Natural killer cell (primary cell): ENCODE results near the gene DCTN2. TPM values are rescaled to one million over a fixed set of nuclear protein-coding genes. Genes with fewer than 3 reads are reported as not detected.

Experiments
- ATAC-seq, 3 donors: fragments of 150-1000 bp in 2 of 3; fragments of 200-7000 bp in 1 of 3; cut with Tn5 transposase; 1 replicate in 1 of 3; 2 replicates in 2 of 3; pipeline ENCODE4 v1.10.0; 2021; ENCODE audit warnings: mild to moderate bottlenecking in 2 of 3, moderate library complexity in 2 of 3
- DNase-seq, 2 donors: peaks; one replicate each; pipeline versions ENCODE4 v3.0.0 to v3.0.0-alpha.2; 2013 to 2021; ENCODE audit warnings: mixed read lengths in 1 of 2
- H3K27ac ChIP-seq: one replicate; pipeline ENCODE4 v1.5.1; 2013; ENCODE audit warnings: mild to moderate bottlenecking, low read length
- H3K27me3 ChIP-seq: one replicate; pipeline ENCODE4 v1.6.1; 2013; ENCODE audit warnings: low read length; ENCODE audit not compliant: control insufficient read depth, insufficient read depth
- H3K36me3 ChIP-seq: one replicate; pipeline ENCODE4 v1.6.1; 2013; ENCODE audit warnings: low read length; ENCODE audit not compliant: control insufficient read depth, insufficient read depth
- H3K4me1 ChIP-seq: one replicate; pipeline ENCODE4 v1.6.1; 2013; ENCODE audit warnings: low read length; ENCODE audit not compliant: control insufficient read depth, insufficient read depth
- H3K4me3 ChIP-seq: one replicate; pipeline ENCODE4 v1.5.1; 2013; ENCODE audit warnings: low read length
- H3K9me3 ChIP-seq: one replicate; pipeline ENCODE4 v1.6.1; 2013; ENCODE audit warnings: low read length; ENCODE audit not compliant: control insufficient read depth, insufficient read depth
- H3K27ac Mint-ChIP-seq, 2 donors: one replicate each; pipeline ENCODE4 v1.8.0; 2022; ENCODE audit warnings: mild to moderate bottlenecking in 2 of 2, mixed read lengths in 2 of 2, moderate library complexity in 1 of 2
- H3K27me3 Mint-ChIP-seq, 2 donors: one replicate each; pipeline ENCODE4 v1.8.0; 2022; ENCODE audit warnings: low read depth in 2 of 2, mixed read lengths in 2 of 2
- H3K36me3 Mint-ChIP-seq: one replicate; pipeline ENCODE4 v1.8.0; 2022; ENCODE audit warnings: mixed read lengths
- H3K4me1 Mint-ChIP-seq, 2 donors: one replicate each; pipeline ENCODE4 v1.8.0; 2022; ENCODE audit warnings: mixed read lengths in 2 of 2
- H3K4me3 Mint-ChIP-seq: one replicate; pipeline ENCODE4 v1.8.0; 2022; ENCODE audit warnings: mild to moderate bottlenecking, moderate library complexity, mixed read lengths
- H3K9me3 Mint-ChIP-seq, 2 donors: one replicate each; pipeline ENCODE4 v1.8.0; 2022; ENCODE audit warnings: mixed read lengths in 2 of 2
- WGBS: methylation state at CpG from one replicate; pipeline ENCODE4 v1.1.7; 2013; ENCODE audit warnings: missing lambda C conversion rate; ENCODE audit not compliant: insufficient coverage; 5-methylcytosine and 5-hydroxymethylcytosine counted together
- intact Hi-C: fragments of 100-400 bp; cut with micrococcal nuclease; formaldehyde crosslinking; loops from one replicate; pipeline ENCODE4 v1.14.2; 2022
- total RNA-seq, 4 donors: library from RNA; stranded (reverse); fragments of 120-200 nt in 1 of 4; gene quantifications; one replicate each; pipeline versions ENCODE4 v1.2.3 to v1.2.4, GENCODE V29; 2013 to 2022
- TF ChIP-seq, protein P1 (sequence below): fragments of 200-600 bp; IDR thresholded peaks from one replicate; pipeline ENCODE4 v1.8.0; 2022; ENCODE audit warnings: antibody characterized with exemption

Gene DCTN2
- 10 to 100 TPM; 65.5 to 76.5 (median 71.8) TPM for total RNA-seq
- total RNA-seq (2013): 62.6 TPM

DNA sequence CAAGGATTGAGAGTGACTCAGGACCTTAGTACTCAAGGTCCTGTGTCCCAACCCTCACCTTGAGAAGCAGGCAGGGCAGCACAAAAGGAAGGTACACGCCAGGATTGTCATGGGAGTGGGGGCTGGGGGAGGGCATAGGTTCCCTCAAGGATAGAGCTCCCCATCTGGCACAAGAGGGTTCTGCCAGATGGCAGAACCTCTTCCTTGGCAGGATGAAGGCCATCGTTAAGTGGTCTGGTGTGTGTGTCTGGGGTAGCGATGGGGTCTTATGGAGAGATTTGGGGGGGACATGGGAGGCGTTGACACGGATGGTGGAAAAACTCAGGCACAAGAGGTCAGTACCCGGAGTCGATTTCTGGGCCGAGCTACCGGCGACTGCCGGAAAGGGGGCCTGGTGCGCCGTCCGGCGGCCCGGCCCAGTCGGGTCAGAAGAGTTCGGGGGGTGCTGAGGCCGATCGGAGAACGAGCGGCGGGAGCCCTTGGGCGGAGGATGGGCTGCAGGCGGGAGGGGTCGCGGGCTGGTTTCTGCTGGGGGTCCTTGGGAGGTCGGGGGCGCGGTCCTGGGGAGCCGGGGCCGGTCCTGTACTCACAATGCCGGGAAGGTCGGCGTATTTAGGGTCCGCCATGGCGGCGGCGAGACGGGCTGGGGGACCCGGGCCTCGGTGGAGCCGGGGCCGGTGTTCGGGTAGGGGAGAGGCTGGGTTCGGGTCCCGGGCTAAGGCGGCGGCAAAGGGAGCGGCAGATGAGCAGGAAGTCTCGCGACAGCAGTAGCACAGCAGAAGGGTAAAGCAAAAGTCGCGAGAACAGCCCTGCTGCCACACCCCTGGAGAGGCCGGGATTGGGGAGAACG is at the start of gene DCTN2:
Gene DCTN2 (minus strand): TSS at position 755 of the 850 bp plus-strand sequence. CDS start 129 bp downstream, at position 626.
- no peaks in the 10 kb centered on the region for H3K9me3 ChIP-seq
- WGBS: under 1% methylated on average over 56 of the region's 56 CpGs
- Mint-ChIP-seq H3K4me1 (peaks cover 27 to 47% of the 10 kb centered on the region in 2 donors), H3K4me3 (peak within 1 kb of the TSS; percentile 90), H3K36me3 (no peaks in the 10 kb centered on the region), H3K27ac (peak within 1 kb of the TSS; percentile 86 to 95), H3K27me3 (peaks cover 6 to 22% of the 10 kb centered on the region in 2 donors), H3K9me3 (no peaks in the 10 kb centered on the region)
- peaks cover 26% of the 10 kb centered on the region for H3K4me1 ChIP-seq
- H3K36me3 ChIP-seq: no peaks in the 10 kb centered on the region
- DNase-seq (peak; percentile 59 to 97), ATAC-seq (peak; percentile 86 to 91 (median 89))
- peak within 1 kb of the TSS; percentile 98 for H3K4me3 ChIP-seq
- peak within 1 kb of the TSS; percentile 82 for H3K27ac ChIP-seq
- TF ChIP-seq, protein P1, sequence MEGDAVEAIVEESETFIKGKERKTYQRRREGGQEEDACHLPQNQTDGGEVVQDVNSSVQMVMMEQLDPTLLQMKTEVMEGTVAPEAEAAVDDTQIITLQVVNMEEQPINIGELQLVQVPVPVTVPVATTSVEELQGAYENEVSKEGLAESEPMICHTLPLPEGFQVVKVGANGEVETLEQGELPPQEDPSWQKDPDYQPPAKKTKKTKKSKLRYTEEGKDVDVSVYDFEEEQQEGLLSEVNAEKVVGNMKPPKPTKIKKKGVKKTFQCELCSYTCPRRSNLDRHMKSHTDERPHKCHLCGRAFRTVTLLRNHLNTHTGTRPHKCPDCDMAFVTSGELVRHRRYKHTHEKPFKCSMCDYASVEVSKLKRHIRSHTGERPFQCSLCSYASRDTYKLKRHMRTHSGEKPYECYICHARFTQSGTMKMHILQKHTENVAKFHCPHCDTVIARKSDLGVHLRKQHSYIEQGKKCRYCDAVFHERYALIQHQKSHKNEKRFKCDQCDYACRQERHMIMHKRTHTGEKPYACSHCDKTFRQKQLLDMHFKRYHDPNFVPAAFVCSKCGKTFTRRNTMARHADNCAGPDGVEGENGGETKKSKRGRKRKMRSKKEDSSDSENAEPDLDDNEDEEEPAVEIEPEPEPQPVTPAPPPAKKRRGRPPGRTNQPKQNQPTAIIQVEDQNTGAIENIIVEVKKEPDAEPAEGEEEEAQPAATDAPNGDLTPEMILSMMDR: no peak
- H3K27me3 ChIP-seq: peaks cover 14% of the 10 kb centered on the region
- intact Hi-C loops: no loop called here

DNA sequence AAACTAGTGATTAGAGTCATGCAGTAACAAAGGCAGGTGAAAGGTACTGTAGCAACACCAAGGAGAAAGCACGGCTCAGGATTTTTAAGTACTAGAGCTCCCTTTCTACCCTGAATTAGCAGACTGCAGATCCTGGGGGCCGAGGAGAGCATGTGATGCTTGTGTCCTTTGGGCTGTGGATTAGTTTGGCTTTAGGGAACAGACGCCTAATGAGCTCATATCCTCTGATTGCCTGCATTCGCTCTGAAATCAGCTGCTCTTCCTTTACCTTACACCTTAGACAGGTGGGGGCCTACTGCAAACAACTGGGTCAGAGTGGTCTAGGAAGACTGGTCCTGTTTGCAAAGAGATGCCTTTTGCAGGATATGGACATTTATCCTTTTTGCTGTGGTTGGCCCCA is 46.2 kb upstream of the DCTN2 start:
- peaks cover 1% of the 10 kb centered on the region for H3K27me3 ChIP-seq
- WGBS: 86% methylated on average over 3 of the region's 4 CpGs
- peaks cover 23% of the 10 kb centered on the region for H3K4me1 ChIP-seq
- no peak overlapping the region for H3K4me3 ChIP-seq
- Mint-ChIP-seq H3K4me1 (peaks cover 36 to 43% of the 10 kb centered on the region in 2 donors), H3K27me3 (no peaks in the 10 kb centered on the region), H3K9me3 (no peaks in the 10 kb centered on the region), H3K27ac (peak overlapping the region; percentile 81 to 92), H3K36me3 (peaks cover 17% of the 10 kb centered on the region), H3K4me3 (no peak overlapping the region)
- TF ChIP-seq, protein P1: no peak
- H3K36me3 ChIP-seq: peaks cover 22% of the 10 kb centered on the region
- no peak for ATAC-seq
- no peaks in the 10 kb centered on the region for H3K9me3 ChIP-seq
- no peak overlapping the region for H3K27ac ChIP-seq
- no peak for DNase-seq
- intact Hi-C loops: loop anchor here (5.0 kb wide), 1 partner anchor 149 kb away; no protein-coding TSS in a partner anchor

DNA sequence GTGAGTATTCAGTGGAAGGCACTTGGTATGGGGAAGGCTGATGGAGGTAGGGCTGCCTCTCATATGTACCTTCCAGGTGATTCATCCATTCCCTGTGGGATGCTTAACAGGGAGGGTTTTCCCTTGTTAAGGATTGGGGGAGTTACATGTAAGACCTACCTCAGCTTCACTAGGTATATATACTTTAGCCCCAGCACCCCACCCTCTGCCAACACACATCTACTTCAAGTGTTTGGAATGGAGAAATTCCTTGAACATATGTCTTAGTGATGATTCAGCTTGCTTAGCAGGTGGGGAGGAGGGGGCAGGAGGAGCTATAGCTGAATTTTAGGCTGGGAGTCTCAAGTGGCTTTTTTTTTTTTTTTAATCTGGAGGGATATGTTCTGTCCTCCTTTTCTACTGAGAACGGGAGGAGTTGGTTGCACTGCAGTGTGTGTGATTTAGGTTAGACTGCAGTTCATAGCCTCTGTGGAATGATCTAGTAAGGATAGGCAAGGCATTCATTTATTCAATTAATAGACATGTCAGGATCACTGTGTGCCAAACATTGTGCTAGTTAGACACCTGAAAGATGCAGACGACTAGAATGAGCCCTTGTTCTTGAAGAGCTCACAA is 45.7 kb upstream of the DCTN2 start:
- intact Hi-C loops: loop anchor here (5.0 kb wide), 1 partner anchor 150 kb away; no protein-coding TSS in a partner anchor
- Mint-ChIP-seq H3K4me1 (peaks cover 36 to 41% of the 10 kb centered on the region in 2 donors), H3K36me3 (peaks cover 13% of the 10 kb centered on the region), H3K9me3 (no peaks in the 10 kb centered on the region), H3K27ac (peak overlapping the region; percentile 81 to 92), H3K4me3 (peak overlapping the region; percentile 92), H3K27me3 (no peaks in the 10 kb centered on the region)
- H3K4me1 ChIP-seq: peaks cover 23% of the 10 kb centered on the region
- H3K4me3 ChIP-seq: no peak overlapping the region
- H3K27me3 ChIP-seq: peaks cover 3% of the 10 kb centered on the region
- no peak for ATAC-seq
- 75% methylated on average over 2 of the region's 2 CpGs for WGBS
- TF ChIP-seq, protein P1: no peak
- DNase-seq: no peak
- no peak overlapping the region for H3K27ac ChIP-seq
- H3K36me3 ChIP-seq: peaks cover 20% of the 10 kb centered on the region
- H3K9me3 ChIP-seq: no peaks in the 10 kb centered on the region
